SK-N-SH treated with all-trans-retinoic acid at 6 μM for 48 hours (cell line): ENCODE measurements around the gene LENG9.

Experiments
- ATAC-seq: fragments of 200-7000 bp; cut with Tn5 transposase; 3 replicates; pipeline ENCODE4 v1.9.1; 2020; ENCODE audit warnings: mild to moderate bottlenecking, moderate library complexity
- ARNTL ChIP-seq: fragments of 450-650 bp; formaldehyde crosslinking; IDR thresholded peaks from 2 replicates; pipeline ENCODE4 v1.5.0; 2020; ENCODE audit warnings: low read depth, mild to moderate bottlenecking, moderate library complexity, borderline replicate concordance
- BACH2 ChIP-seq: fragments of 250-450 bp; sonication (Bioruptor Pico); IDR thresholded peaks from 2 replicates; pipeline ENCODE4 v1.9.0; 2021; ENCODE audit warnings: mild to moderate bottlenecking, borderline replicate concordance
- CSDC2 ChIP-seq: fragments of 250-450 bp; sonication (Bioruptor Pico); IDR thresholded peaks from 2 replicates; pipeline ENCODE4 v1.5.0; 2020; ENCODE audit warnings: mild to moderate bottlenecking, moderate library complexity
- ESRRG ChIP-seq: fragments of 250-450 bp; sonication (Bioruptor Pico); IDR thresholded peaks from 2 replicates; pipeline ENCODE4 v1.6.1; 2021; ENCODE audit warnings: mild to moderate bottlenecking
- GLIS3 ChIP-seq: fragments of 250-450 bp; sonication (Bioruptor Pico); IDR thresholded peaks from 2 replicates; pipeline ENCODE4 v1.5.0; 2020; ENCODE audit warnings: mild to moderate bottlenecking, moderate library complexity
- OSR1 ChIP-seq: fragments of 250-450 bp; sonication (Bioruptor Pico); IDR thresholded peaks from 2 replicates; pipeline ENCODE4 v1.8.0; 2022; ENCODE audit warnings: moderate library complexity, mild to moderate bottlenecking, inconsistent platforms
- RARB ChIP-seq: fragments of 250-450 bp; sonication (Bioruptor Pico); IDR thresholded peaks from 2 replicates; pipeline ENCODE4 v1.8.0; 2021; ENCODE audit warnings: mild to moderate bottlenecking, moderate library complexity
- SNAI2 ChIP-seq: fragments of 250-450 bp; sonication (Bioruptor Pico); IDR thresholded peaks from 2 replicates; pipeline ENCODE4 v1.5.0; 2020; ENCODE audit warnings: mild to moderate bottlenecking, moderate library complexity
- TCF4 ChIP-seq: fragments of 250-450 bp; sonication (Bioruptor Pico); IDR thresholded peaks from 2 replicates; pipeline ENCODE4 v1.8.0; 2021; ENCODE audit warnings: mild to moderate bottlenecking, moderate library complexity, borderline replicate concordance
- TOX ChIP-seq: fragments of 250-450 bp; sonication (Bioruptor Pico); IDR thresholded peaks from 2 replicates; pipeline ENCODE4 v1.8.0; 2021; ENCODE audit warnings: mild to moderate bottlenecking, moderate library complexity, borderline replicate concordance
- ZC3H10 ChIP-seq: fragments of 250-450 bp; sonication (Bioruptor Pico); IDR thresholded peaks from 2 replicates; pipeline ENCODE4 v1.5.1; 2021; ENCODE audit warnings: mild to moderate bottlenecking, moderate library complexity
- ZFP3 ChIP-seq: fragments of 250-450 bp; sonication (Bioruptor Pico); IDR thresholded peaks from 2 replicates; pipeline ENCODE4 v1.5.0; 2020; ENCODE audit warnings: mild to moderate bottlenecking, moderate library complexity
- ZFP30 ChIP-seq: fragments of 450-650 bp; formaldehyde crosslinking; IDR thresholded peaks from 2 replicates; pipeline ENCODE4 v1.5.0; 2022; ENCODE audit warnings: mild to moderate bottlenecking, moderate library complexity
- ZNF565 ChIP-seq: fragments of 450-650 bp; formaldehyde crosslinking; conservative IDR thresholded peaks from 2 replicates; pipeline ENCODE4 v1.5.0; 2020; ENCODE audit warnings: low read depth, mild to moderate bottlenecking, moderate library complexity
- ZNF70 ChIP-seq: fragments of 450-650 bp; formaldehyde crosslinking; IDR thresholded peaks from 2 replicates; pipeline ENCODE4 v1.5.0; 2020; ENCODE audit warnings: mild to moderate bottlenecking, moderate library complexity
- ZNF8 ChIP-seq: fragments of 450-650 bp; formaldehyde crosslinking; IDR thresholded peaks from 2 replicates; pipeline ENCODE4 v1.5.0; 2020; ENCODE audit warnings: mild to moderate bottlenecking, moderate library complexity
- TF ChIP-seq, protein P1 (sequence below): fragments of 250-450 bp; sonication (Bioruptor Pico); IDR thresholded peaks from 2 replicates; pipeline ENCODE4 v1.8.0; 2020; ENCODE audit warnings: mild to moderate bottlenecking, moderate library complexity, borderline replicate concordance
- TF ChIP-seq, protein P2 (sequence below): fragments of 250-450 bp; sonication (Bioruptor Pico); IDR thresholded peaks from 2 replicates; pipeline ENCODE4 v1.8.0; 2021; ENCODE audit warnings: low read depth, mild to moderate bottlenecking, moderate library complexity, borderline replicate concordance
- TF ChIP-seq, protein P3 (sequence below): fragments of 250-450 bp; sonication (Bioruptor Pico); IDR thresholded peaks from 2 replicates; pipeline ENCODE4 v1.5.1; 2021; ENCODE audit warnings: mild to moderate bottlenecking, moderate library complexity
- TF ChIP-seq, protein P4 (sequence below): fragments of 250-450 bp; sonication (Bioruptor Pico); IDR thresholded peaks from 2 replicates; pipeline ENCODE4 v1.5.0; 2020; ENCODE audit warnings: mild to moderate bottlenecking, moderate library complexity
- TF ChIP-seq, protein P5 (sequence below): fragments of 250-450 bp; sonication (Bioruptor Pico); IDR thresholded peaks from 2 replicates; pipeline ENCODE4 v1.5.1; 2020; ENCODE audit warnings: low read depth, mild to moderate bottlenecking, moderate library complexity

LENG9 gene

DNA sequence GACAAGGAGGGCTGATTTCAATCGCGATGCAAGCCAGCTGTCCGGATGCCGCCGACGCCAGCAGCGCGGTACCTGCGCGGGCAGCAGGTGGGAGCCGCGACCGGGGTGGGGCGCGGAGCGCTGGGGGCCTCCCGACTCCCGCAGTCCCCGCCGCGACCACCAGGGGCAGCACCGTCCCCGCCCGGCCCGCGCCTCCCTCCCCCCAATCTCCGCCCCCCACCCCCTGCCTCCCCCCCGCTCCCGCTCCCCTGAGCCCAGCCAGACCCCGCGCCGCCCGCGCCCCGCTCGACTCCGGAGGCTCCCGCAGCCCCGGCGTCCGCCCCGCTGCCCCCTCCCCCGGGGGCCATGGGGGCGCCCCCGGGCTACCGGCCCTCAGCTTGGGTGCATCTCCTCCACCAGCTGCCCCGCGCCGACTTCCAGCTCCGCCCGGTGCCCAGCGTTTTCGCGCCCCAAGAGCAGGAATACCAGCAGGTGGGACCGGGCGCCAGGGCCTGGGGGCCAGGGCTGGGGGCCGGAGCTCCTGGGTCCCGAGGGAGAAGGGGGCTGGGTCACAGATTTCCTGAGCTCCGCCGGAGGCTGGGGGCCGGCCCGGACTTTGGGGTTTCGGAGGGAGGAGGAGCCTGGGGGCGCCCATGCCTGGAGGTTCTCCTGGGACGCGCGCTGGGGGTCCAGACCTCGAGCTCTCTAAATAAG, 48.2 kb downstream of the LENG9 start, which contains the start of gene TTYH1:
TTYH1 (plus strand) TSS at position 257 of the 693 bp plus-strand sequence; CDS start at position 346, 89 bp downstream.
- no peak for ATAC-seq
- no peak for TF ChIP-seq ZFP3 (CRISPR knock-in tag)
- TF ChIP-seq, protein P1, sequence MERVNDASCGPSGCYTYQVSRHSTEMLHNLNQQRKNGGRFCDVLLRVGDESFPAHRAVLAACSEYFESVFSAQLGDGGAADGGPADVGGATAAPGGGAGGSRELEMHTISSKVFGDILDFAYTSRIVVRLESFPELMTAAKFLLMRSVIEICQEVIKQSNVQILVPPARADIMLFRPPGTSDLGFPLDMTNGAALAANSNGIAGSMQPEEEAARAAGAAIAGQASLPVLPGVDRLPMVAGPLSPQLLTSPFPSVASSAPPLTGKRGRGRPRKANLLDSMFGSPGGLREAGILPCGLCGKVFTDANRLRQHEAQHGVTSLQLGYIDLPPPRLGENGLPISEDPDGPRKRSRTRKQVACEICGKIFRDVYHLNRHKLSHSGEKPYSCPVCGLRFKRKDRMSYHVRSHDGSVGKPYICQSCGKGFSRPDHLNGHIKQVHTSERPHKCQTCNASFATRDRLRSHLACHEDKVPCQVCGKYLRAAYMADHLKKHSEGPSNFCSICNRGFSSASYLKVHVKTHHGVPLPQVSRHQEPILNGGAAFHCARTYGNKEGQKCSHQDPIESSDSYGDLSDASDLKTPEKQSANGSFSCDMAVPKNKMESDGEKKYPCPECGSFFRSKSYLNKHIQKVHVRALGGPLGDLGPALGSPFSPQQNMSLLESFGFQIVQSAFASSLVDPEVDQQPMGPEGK, result no peak
- TF ChIP-seq, protein P2, sequence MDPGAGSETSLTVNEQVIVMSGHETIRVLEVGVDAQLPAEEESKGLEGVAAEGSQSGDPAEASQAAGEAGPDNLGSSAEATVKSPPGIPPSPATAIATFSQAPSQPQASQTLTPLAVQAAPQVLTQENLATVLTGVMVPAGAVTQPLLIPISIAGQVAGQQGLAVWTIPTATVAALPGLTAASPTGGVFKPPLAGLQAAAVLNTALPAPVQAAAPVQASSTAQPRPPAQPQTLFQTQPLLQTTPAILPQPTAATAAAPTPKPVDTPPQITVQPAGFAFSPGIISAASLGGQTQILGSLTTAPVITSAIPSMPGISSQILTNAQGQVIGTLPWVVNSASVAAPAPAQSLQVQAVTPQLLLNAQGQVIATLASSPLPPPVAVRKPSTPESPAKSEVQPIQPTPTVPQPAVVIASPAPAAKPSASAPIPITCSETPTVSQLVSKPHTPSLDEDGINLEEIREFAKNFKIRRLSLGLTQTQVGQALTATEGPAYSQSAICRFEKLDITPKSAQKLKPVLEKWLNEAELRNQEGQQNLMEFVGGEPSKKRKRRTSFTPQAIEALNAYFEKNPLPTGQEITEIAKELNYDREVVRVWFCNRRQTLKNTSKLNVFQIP, result no peak
- no peak for TF ChIP-seq SNAI2
- TF ChIP-seq, protein P3, sequence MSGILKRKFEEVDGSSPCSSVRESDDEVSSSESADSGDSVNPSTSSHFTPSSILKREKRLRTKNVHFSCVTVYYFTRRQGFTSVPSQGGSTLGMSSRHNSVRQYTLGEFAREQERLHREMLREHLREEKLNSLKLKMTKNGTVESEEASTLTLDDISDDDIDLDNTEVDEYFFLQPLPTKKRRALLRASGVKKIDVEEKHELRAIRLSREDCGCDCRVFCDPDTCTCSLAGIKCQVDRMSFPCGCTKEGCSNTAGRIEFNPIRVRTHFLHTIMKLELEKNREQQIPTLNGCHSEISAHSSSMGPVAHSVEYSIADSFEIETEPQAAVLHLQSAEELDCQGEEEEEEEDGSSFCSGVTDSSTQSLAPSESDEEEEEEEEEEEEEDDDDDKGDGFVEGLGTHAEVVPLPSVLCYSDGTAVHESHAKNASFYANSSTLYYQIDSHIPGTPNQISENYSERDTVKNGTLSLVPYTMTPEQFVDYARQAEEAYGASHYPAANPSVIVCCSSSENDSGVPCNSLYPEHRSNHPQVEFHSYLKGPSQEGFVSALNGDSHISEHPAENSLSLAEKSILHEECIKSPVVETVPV (CRISPR knock-in tag), result no peak
- no peak for TF ChIP-seq ESRRG (CRISPR knock-in tag)
- TF ChIP-seq, protein P4, sequence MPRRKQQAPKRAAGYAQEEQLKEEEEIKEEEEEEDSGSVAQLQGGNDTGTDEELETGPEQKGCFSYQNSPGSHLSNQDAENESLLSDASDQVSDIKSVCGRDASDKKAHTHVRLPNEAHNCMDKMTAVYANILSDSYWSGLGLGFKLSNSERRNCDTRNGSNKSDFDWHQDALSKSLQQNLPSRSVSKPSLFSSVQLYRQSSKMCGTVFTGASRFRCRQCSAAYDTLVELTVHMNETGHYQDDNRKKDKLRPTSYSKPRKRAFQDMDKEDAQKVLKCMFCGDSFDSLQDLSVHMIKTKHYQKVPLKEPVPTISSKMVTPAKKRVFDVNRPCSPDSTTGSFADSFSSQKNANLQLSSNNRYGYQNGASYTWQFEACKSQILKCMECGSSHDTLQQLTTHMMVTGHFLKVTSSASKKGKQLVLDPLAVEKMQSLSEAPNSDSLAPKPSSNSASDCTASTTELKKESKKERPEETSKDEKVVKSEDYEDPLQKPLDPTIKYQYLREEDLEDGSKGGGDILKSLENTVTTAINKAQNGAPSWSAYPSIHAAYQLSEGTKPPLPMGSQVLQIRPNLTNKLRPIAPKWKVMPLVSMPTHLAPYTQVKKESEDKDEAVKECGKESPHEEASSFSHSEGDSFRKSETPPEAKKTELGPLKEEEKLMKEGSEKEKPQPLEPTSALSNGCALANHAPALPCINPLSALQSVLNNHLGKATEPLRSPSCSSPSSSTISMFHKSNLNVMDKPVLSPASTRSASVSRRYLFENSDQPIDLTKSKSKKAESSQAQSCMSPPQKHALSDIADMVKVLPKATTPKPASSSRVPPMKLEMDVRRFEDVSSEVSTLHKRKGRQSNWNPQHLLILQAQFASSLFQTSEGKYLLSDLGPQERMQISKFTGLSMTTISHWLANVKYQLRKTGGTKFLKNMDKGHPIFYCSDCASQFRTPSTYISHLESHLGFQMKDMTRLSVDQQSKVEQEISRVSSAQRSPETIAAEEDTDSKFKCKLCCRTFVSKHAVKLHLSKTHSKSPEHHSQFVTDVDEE (CRISPR knock-in tag), result no peak
- TF ChIP-seq TCF4, result no peak
- TF ChIP-seq ARNTL, result no peak
- TF ChIP-seq TOX (CRISPR knock-in tag), result no peak
- no peak for TF ChIP-seq ZNF565
- no peak for TF ChIP-seq BACH2 (CRISPR knock-in tag)
- no peak for TF ChIP-seq ZNF70 (CRISPR knock-in tag)
- TF ChIP-seq ZC3H10 (CRISPR knock-in tag), result no peak
- no peak for TF ChIP-seq GLIS3 (CRISPR knock-in tag)
- no peak for TF ChIP-seq CSDC2
- TF ChIP-seq ZNF8 (CRISPR knock-in tag), result no peak
- TF ChIP-seq RARB, result no peak
- TF ChIP-seq, all 23 proteins: peak for 0

DNA sequence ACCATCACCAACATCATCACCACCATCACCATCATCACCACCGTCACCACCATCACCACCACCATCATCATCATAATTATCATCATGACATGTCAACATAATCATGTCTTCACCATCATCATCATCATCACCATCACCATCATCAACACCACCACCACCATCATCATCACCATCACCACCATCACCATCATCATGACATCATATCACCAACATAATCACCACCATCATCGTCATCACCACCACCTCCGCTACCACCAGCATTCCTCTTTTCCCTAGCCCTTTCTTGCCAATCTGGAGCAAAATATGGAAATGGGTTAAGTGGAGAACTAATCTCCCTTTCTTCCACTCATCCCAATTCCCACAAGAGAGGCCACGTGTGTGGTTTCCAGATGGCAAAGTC, 49.4 kb downstream of the LENG9 start:
- ATAC-seq, result no peak
- TF ChIP-seq ESRRG (CRISPR knock-in tag) (no peak), CSDC2 (no peak), ZNF8 (CRISPR knock-in tag) (no peak), ZNF70 (CRISPR knock-in tag) (no peak), GLIS3 (CRISPR knock-in tag) (no peak), BACH2 (CRISPR knock-in tag) (no peak), ZFP3 (CRISPR knock-in tag) (no peak), ZC3H10 (CRISPR knock-in tag) (no peak), ARNTL (no peak), ZFP30 (CRISPR knock-in tag) (no peak), OSR1 (CRISPR knock-in tag) (no peak), RARB (no peak)
- TF ChIP-seq, protein P2, result no peak
- TF ChIP-seq, protein P1, result no peak
- TF ChIP-seq, protein P5, sequence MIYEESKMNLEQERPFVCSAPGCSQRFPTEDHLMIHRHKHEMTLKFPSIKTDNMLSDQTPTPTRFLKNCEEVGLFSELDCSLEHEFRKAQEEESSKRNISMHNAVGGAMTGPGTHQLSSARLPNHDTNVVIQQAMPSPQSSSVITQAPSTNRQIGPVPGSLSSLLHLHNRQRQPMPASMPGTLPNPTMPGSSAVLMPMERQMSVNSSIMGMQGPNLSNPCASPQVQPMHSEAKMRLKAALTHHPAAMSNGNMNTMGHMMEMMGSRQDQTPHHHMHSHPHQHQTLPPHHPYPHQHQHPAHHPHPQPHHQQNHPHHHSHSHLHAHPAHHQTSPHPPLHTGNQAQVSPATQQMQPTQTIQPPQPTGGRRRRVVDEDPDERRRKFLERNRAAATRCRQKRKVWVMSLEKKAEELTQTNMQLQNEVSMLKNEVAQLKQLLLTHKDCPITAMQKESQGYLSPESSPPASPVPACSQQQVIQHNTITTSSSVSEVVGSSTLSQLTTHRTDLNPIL (CRISPR knock-in tag), result no peak
- TF ChIP-seq, protein P4 (CRISPR knock-in tag), result no peak
- TF ChIP-seq, all 23 proteins: peak for 0
